RWPE2 (cell line): ENCODE results near the gene EIF4E.

ENCODE experiments used
- ATAC-seq: fragments of 200-7000 bp; cut with Tn5 transposase; 3 replicates; pipeline ENCODE4 v1.9.1; 2021; ENCODE audit warnings: low read depth
- DNase-seq: peaks from one replicate; pipeline ENCODE4 v3.0.0-alpha.2; 2020; ENCODE audit warnings: low spot score
- H3K27ac ChIP-seq: fragments of 450-650 bp; 2 replicates; pipeline ENCODE4 v1.5.1; 2017; ENCODE audit warnings: mild to moderate bottlenecking; ENCODE audit not compliant: poor library complexity, severe bottlenecking
- H3K27me3 ChIP-seq: fragments of 250-450 bp; sonication (Bioruptor Pico); 2 replicates; pipeline ENCODE4 v1.5.1; 2021; ENCODE audit warnings: mild to moderate bottlenecking, moderate library complexity; ENCODE audit not compliant: insufficient read depth, poor library complexity, severe bottlenecking
- H3K36me3 ChIP-seq: fragments of 250-450 bp; sonication (Bioruptor Pico); 2 replicates; pipeline ENCODE4 v1.5.1; 2020; ENCODE audit warnings: low read depth, mild to moderate bottlenecking, moderate library complexity
- H3K4me1 ChIP-seq: fragments of 250-450 bp; sonication (Bioruptor Pico); 2 replicates; pipeline ENCODE4 v1.5.1; 2021; ENCODE audit warnings: mild to moderate bottlenecking, moderate library complexity; ENCODE audit not compliant: insufficient read depth, poor library complexity, severe bottlenecking
- H3K4me3 ChIP-seq: fragments of 250-450 bp; sonication (Bioruptor Pico); 2 replicates; pipeline ENCODE4 v1.5.1; 2021; ENCODE audit warnings: mild to moderate bottlenecking, moderate library complexity; ENCODE audit not compliant: severe bottlenecking
- H3K9me3 ChIP-seq: fragments of 250-450 bp; sonication (Bioruptor Pico); 2 replicates; pipeline ENCODE4 v1.5.1; 2021; ENCODE audit warnings: mild to moderate bottlenecking, moderate library complexity; ENCODE audit not compliant: severe bottlenecking
- CTCF ChIP-seq: fragments of 450-650 bp; IDR thresholded peaks from one replicate; pipeline ENCODE4 v1.5.1; 2017; ENCODE audit warnings: mild to moderate bottlenecking, moderate library complexity; ENCODE audit not compliant: poor library complexity, severe bottlenecking

EIF4E gene

GRCh38 chr4:98864560-98864959 lies 64.4 kb downstream of the EIF4E start:
- H3K4me1 ChIP-seq, result no peaks in the 10 kb centered on the region
- no peak overlapping the region for H3K4me3 ChIP-seq
- no peak for TF ChIP-seq CTCF
- ATAC-seq (peak; percentile 68), DNase-seq (no peak)
- no peaks in the 10 kb centered on the region for H3K9me3 ChIP-seq
- H3K27me3 ChIP-seq, result no peaks in the 10 kb centered on the region
- no peaks in the 10 kb centered on the region for H3K36me3 ChIP-seq
- no peak overlapping the region for H3K27ac ChIP-seq

GRCh38 chr4:98862371-98862770 lies 66.6 kb downstream of the EIF4E start:
- Histone ChIP-seq H3K4me3 (no peak overlapping the region), H3K27ac (no peak overlapping the region), H3K36me3 (no peaks in the 10 kb centered on the region), H3K4me1 (no peaks in the 10 kb centered on the region), H3K27me3 (no peaks in the 10 kb centered on the region), H3K9me3 (no peaks in the 10 kb centered on the region)
- ATAC-seq (no peak), DNase-seq (no peak)
- TF ChIP-seq CTCF, result no peak

- no peaks in the 10 kb centered on the region for H3K27me3 ChIP-seq
- ATAC-seq (no peak), DNase-seq (no peak)
- TF ChIP-seq CTCF, result no peak
- H3K4me3 ChIP-seq, result no peak overlapping the region
- no peaks in the 10 kb centered on the region for H3K4me1 ChIP-seq
- no peaks in the 10 kb centered on the region for H3K36me3 ChIP-seq
- H3K27ac ChIP-seq, result no peak overlapping the region
- H3K9me3 ChIP-seq, result no peaks in the 10 kb centered on the region
Observed at GRCh38 chr4:98861100-98861884, 67.6 kb downstream of the EIF4E start.

- Histone ChIP-seq H3K36me3 (no peaks in the 10 kb centered on the region), H3K9me3 (no peaks in the 10 kb centered on the region), H3K4me3 (no peak overlapping the region), H3K4me1 (no peaks in the 10 kb centered on the region), H3K27ac (no peak overlapping the region), H3K27me3 (no peaks in the 10 kb centered on the region)
- DNase-seq, result no peak
- TF ChIP-seq CTCF, result no peak
- ATAC-seq, result no peak
Observed at GRCh38 chr4:98851806-98852205, 77.1 kb downstream of the EIF4E start.

GRCh38 chr4:98850937-98851336 lies 78.0 kb downstream of the EIF4E start:
- Histone ChIP-seq H3K4me1 (no peaks in the 10 kb centered on the region), H3K36me3 (no peaks in the 10 kb centered on the region), H3K4me3 (no peak overlapping the region), H3K27ac (no peak overlapping the region), H3K27me3 (no peaks in the 10 kb centered on the region), H3K9me3 (no peaks in the 10 kb centered on the region)
- no peak for ATAC-seq
- TF ChIP-seq CTCF, result no peak
- DNase-seq, result no peak
